ENCODE measurements around the gene CFAP221.

Gene CFAP221

DNA sequence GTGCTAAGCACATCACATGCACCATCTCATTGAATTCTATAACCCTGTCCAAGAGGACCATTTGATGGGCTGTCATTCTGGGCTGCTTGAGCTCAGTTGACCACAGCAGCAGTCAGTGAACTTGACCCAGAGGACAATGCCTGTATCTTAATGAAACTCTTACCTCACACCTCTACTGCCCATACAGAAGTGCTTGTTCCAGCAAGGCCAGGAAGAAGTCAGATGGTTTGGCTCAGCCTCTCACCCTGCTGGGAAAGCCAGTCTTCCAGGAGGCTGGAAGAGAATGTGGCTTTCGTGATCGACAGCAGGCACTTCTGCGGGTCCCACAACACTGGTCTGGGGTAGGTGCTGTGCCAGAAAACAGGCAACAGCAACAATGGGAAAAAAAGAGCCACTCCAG lies 47.3 kb downstream of the CFAP221 start:
- no peak for DNase-seq (ENCODE audit: extremely low read depth, low read depth)
- H3K4me3 ChIP-seq (replicated peaks; ENCODE audit: low read depth, low read length): no peak overlapping the region
- TF ChIP-seq CTCF (IDR thresholded peaks at IDR 0.05; ENCODE audit: low read depth, low read length, missing control alignments): no peak

- no peak for TF ChIP-seq CTCF (IDR thresholded peaks at IDR 0.05; ENCODE audit: low read depth, low read length, missing control alignments)
- H3K4me3 ChIP-seq (replicated peaks; ENCODE audit: low read depth, low read length): no peak overlapping the region
- DNase-seq (ENCODE audit: extremely low read depth, low read depth): no peak
Observed at GRCh38 chr2:119592436-119592835, 48.2 kb downstream of the CFAP221 start.

- no peak for TF ChIP-seq CTCF (IDR thresholded peaks at IDR 0.05; ENCODE audit: low read depth, low read length, missing control alignments)
- H3K4me3 ChIP-seq (replicated peaks; ENCODE audit: low read depth, low read length): no peak overlapping the region
- DNase-seq (ENCODE audit: extremely low read depth, low read depth): no peak
Observed at GRCh38 chr2:119596638-119597037, 52.4 kb downstream of the CFAP221 start.

- TF ChIP-seq CTCF (IDR thresholded peaks at IDR 0.05; ENCODE audit: low read depth, low read length, missing control alignments): no peak
- DNase-seq (ENCODE audit: extremely low read depth, low read depth): no peak
- no peak overlapping the region for H3K4me3 ChIP-seq (replicated peaks; ENCODE audit: low read depth, low read length)
Observed at GRCh38 chr2:119598596-119599263, 54.5 kb downstream of the CFAP221 start.

GRCh38 chr2:119599384-119599783 lies 55.1 kb downstream of the CFAP221 start:
- no peak overlapping the region for H3K4me3 ChIP-seq (replicated peaks; ENCODE audit: low read depth, low read length)
- no peak for TF ChIP-seq CTCF (IDR thresholded peaks at IDR 0.05; ENCODE audit: low read depth, low read length, missing control alignments)
- DNase-seq (ENCODE audit: extremely low read depth, low read depth): no peak

GRCh38 chr2:119605096-119605495 lies 60.8 kb downstream of the CFAP221 start:
- DNase-seq (ENCODE audit: extremely low read depth, low read depth): no peak
- H3K4me3 ChIP-seq (replicated peaks; ENCODE audit: low read depth, low read length): no peak overlapping the region
- no peak for TF ChIP-seq CTCF (IDR thresholded peaks at IDR 0.05; ENCODE audit: low read depth, low read length, missing control alignments)

- TF ChIP-seq CTCF (IDR thresholded peaks at IDR 0.05; ENCODE audit: low read depth, low read length, missing control alignments): no peak
- no peak for DNase-seq (ENCODE audit: extremely low read depth, low read depth)
- no peak overlapping the region for H3K4me3 ChIP-seq (replicated peaks; ENCODE audit: low read depth, low read length)
Observed at GRCh38 chr2:119606674-119607073, 62.4 kb downstream of the CFAP221 start.
